ENCODE measurements around the gene PXDN.

GRCh38 chr2:1789610-1790009 lies 45.3 kb upstream of the PXDN start:
- no peak for TF ChIP-seq CTCF (IDR thresholded peaks at IDR 0.05; ENCODE audit: low read length)
- TF ChIP-seq EZH2 (optimal IDR thresholded peaks at IDR 0.05; ENCODE audit: low read depth, low read length), result no peak

All from MM.1S (cell line).